ENCODE results near the gene VGF.

DNA sequence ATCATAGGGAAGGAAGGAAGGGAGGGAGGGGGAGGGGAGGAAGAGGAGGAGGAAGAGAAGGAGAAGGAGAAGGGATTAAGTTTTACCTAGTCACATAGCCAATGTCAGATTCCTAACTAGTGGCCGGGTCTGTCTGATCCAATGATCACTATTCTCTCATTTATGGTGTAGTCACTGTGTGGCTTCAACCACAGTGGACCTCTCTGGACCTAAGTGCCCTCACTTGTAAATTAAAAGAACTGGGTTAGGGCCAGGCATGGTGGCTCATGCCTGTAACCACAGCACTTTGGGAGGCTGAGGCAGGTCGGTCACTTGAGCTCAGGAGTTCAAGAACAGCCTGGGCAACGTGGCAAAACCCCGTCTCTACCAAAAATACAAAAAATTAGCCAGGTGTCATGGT lies 45.1 kb downstream of the VGF start:
- TF ChIP-seq CTCF (IDR thresholded peaks at IDR 0.05): no peak
- TF ChIP-seq EZH2 (IDR thresholded peaks at IDR 0.05): no peak

Measured in neural progenitor cell (in vitro differentiated cells).